Right kidney (tissue), 1 donor: ENCODE measurements around the gene GNG11.

Experiments
- DNase-seq: peaks from one replicate; pipeline ENCODE4 v3.0.0-alpha.2; 2016

Gene GNG11

GRCh38 chr7:93945083-93945482 is 23.5 kb downstream of the GNG11 start:
- DNase-seq = no peak

- DNase-seq = no peak
These were observed 24.4 kb downstream of the GNG11 start for GRCh38 chr7:93945756-93946535.

- no peak for DNase-seq
These were observed 26.6 kb downstream of the GNG11 start for GRCh38 chr7:93948106-93948505.

- DNase-seq = no peak
These were observed 27.3 kb downstream of the GNG11 start for GRCh38 chr7:93948873-93949272.

GRCh38 chr7:93949423-93949822 is 27.9 kb downstream of the GNG11 start:
- no peak for DNase-seq

- DNase-seq = no peak
These were observed 33.8 kb downstream of the GNG11 start for GRCh38 chr7:93955304-93955703.

- no peak for DNase-seq
These were observed 36.2 kb downstream of the GNG11 start for GRCh38 chr7:93957767-93958166.

GRCh38 chr7:93958216-93958615 is 36.7 kb downstream of the GNG11 start:
- no peak for DNase-seq

GRCh38 chr7:93958651-93959050 is 37.1 kb downstream of the GNG11 start:
- DNase-seq = no peak

GRCh38 chr7:93960986-93961385 is 39.5 kb downstream of the GNG11 start:
- DNase-seq = no peak

- no peak for DNase-seq
These were observed 42.7 kb downstream of the GNG11 start for GRCh38 chr7:93964262-93964661.

- DNase-seq = no peak
These were observed 43.3 kb downstream of the GNG11 start for GRCh38 chr7:93964813-93965212.

GRCh38 chr7:93968911-93969620 is 47.5 kb downstream of the GNG11 start:
- no peak for DNase-seq

- DNase-seq = no peak
These were observed 50.6 kb downstream of the GNG11 start for GRCh38 chr7:93972029-93972725.

GRCh38 chr7:93973134-93973533 is 51.6 kb downstream of the GNG11 start:
- no peak for DNase-seq

- no peak for DNase-seq
These were observed 55.8 kb downstream of the GNG11 start for GRCh38 chr7:93977211-93977950.
